GM19372 (cell line): ENCODE measurements around the gene TFPI.

Experiments
- ATAC-seq: cut with Tn5 transposase; IDR thresholded peaks from one replicate; pipeline ENCODE4 v1.9.1; 2021; ENCODE audit warnings: mild to moderate bottlenecking, low read depth, moderate library complexity; ENCODE audit not compliant: unreplicated experiment

TFPI gene

GRCh38 chr2:187424146-187424545, 130.1 kb downstream of the TFPI start:
- no peak for ATAC-seq

- ATAC-seq: no peak
Observed at GRCh38 chr2:187422282-187422681, 132.0 kb downstream of the TFPI start.

- no peak for ATAC-seq
Observed at GRCh38 chr2:187421519-187421918, 132.7 kb downstream of the TFPI start.

- no peak for ATAC-seq
Observed at GRCh38 chr2:187419808-187420207, 134.4 kb downstream of the TFPI start.

- ATAC-seq: no peak
Observed at GRCh38 chr2:187415449-187415848, 138.8 kb downstream of the TFPI start.
